Effector CD4-positive, alpha-beta T cell (primary cell): Measurements from ENCODE around the gene CFAP100.

Experiments used
- DNase-seq: peaks from one replicate; pipeline ENCODE4 v3.0.0-alpha.2; 2020

Gene CFAP100

DNA sequence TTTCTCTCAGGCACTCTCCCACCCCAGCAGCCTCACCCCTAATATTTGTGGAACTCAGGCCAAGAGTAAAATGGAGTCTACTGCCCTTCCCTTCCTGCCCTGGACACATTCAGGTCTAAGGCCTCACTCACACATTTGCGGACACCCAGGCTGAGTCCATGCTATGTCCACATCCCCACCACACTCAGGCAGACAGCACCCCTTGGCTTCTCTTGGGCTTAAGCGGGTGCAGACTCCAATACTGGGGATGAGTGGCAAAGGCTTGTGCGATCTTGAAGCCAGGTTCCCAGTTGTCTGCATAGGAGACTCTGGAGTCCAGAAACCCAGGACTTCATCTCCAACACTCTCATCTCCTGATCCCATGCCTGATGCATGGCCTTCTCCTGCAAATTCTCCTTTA is 17.5 kb upstream of the CFAP100 start:
- no peak for DNase-seq

DNA sequence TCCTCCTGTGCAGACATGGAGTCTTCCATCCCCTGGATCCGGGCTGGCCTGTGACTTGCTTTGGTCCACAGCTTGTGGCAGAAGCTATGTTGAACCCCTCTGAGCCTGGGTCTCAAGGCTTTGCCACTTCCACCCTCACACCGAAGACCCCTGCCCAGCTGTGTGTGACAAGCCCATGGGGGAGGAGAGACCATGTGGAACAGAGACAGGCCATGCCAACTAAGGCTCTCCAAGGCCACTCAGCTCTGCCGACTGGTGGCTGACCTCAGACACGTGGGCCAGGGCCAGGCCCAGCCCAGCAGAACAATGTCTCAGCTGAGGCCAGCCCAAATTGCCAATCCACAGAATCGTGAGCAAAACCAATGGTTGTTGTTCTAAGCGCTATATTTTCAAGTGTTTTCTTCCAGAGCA is 16.4 kb upstream of the CFAP100 start:
- DNase-seq = no peak

GRCh38 chr3:126380011-126380768 is 14.5 kb upstream of the CFAP100 start:
- no peak for DNase-seq

DNA sequence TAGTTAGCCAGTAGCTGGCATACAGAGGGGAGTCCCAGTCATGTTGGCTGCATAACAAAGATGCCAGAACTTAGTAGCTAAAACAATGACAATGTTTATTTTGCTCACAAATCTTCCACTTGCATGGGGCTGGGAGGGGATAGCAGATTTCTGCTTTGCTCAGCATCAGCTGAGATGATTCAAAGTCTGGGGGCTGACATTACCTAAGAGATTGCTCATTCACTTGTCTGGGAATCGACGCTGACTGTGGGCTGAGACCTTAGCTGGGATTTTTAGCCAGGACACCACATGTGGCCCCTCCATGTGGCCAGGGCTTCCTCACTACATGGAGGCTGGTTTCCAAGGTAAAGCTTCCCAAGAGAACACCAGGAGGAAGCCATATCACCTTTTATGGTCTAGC is 12.7 kb upstream of the CFAP100 start:
- no peak for DNase-seq

DNA sequence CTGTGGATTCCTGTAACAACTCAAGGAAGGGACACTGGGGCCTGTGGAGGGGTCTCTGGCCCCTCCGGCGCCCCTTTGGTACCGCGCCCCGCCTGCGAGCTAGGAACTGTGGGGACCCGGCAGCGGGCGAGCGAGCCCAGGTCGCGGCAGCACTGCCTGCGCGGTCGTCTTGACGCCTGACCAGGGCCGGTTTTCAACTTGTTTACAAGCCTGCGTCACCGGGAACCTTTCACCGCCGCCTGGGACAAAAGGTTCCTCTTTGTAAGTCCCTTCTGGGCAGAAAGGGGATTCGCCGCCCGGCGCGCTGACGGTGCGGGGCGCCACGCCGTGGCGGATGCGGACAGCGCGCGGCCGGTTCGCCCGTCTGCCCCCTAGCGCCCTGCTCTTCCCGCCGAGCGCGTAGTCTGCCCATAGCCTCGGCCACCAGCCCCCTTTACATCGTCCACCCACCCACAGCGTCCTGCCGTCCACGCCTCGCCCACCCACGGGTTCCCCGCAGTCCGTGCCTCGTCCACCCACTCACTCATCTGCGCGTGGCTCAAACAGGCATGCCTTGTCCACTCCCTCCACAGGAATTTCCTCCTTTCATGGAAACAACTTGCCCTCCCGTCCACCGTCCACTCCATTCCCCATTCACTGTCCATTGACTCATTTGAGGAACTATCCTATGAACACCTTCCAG is 5.5 kb upstream of the CFAP100 start:
- no peak for DNase-seq

- DNase-seq = no peak
Observed at GRCh38 chr3:126389794-126390146, 4.9 kb upstream of the CFAP100 start.

DNA sequence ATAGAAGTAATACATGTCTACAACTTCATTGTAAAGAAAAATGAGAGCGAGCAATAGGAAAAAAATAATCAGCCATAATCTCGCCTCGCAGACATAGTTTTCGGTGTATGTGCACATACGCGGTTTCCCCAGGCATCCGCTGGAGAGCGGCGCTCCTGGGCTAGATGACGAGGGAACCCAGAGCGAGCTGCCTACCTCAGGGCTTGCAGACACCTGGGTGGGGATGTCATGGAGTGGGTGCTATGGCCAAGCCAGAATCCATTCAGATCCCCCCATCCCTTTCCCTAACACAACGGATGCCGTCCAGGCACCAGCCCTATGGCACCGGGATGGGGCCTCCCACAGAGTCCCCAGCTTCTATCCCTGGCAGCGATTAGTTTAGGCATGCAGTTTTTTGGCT is 4.5 kb upstream of the CFAP100 start:
- no peak for DNase-seq

- no peak for DNase-seq
Observed at GRCh38 chr3:126390751-126391150, 4.0 kb upstream of the CFAP100 start.

- DNase-seq = no peak
Observed at GRCh38 chr3:126391631-126392030, 3.1 kb upstream of the CFAP100 start.

- DNase-seq = no peak
Observed at GRCh38 chr3:126392246-126392645, 2.5 kb upstream of the CFAP100 start.

GRCh38 chr3:126393563-126393962 is 1.1 kb upstream of the CFAP100 start:
- DNase-seq = no peak

GRCh38 chr3:126394977-126395321 is 240 bp downstream of the CFAP100 start:
- no peak for DNase-seq

DNA sequence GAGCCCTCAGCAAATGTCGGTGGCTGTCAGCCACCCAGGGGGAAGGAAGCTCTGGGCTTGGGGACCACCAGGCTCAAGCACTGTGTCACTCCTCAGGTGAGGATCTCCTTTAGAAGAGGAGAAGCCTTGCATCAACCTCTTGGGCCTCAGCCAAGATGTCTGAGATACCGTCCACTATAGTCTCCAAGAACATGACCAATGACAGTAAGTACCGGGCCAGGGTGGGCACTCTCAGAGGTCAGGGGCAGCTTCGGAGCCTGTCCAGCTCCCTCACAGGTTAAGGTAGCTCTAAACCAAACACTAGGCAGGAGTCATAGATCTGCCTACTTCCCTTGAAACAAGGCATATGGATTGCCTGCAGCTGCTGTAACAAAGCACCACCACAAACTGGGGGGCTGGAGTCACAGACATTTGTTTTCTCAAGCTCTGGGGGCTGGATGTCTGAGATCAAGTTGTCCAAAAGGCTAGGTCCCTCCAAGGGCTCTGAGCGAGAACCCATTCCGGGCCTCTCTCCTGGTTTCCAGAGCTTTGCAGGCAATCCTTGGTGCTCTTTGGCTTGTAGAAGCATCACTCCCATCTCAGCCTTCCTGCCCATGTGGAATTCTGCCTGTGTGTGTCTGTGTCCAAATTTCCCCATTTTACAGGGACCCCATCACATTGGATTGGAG is 1.3 kb downstream of the CFAP100 start:
- no peak for DNase-seq

DNA sequence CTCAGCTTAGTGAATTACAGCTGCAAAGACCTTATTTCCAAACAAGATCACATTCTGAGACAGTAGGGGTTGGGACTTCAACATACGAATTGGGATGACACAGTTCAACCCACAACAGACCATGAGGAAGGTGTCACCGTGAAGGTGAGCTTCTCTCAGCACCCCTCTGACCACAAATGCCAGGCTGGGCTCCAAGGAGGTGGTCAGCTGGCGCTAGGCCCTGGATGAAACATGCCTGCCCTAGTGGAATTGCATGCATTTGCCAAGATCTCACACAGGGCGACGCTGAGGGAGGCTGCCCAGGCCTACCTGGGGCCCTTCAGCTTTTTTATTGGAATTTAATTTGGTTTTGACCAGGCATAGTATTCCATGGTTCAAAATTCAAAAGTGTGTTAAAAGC is 1.8 kb downstream of the CFAP100 start:
- no peak for DNase-seq

DNA sequence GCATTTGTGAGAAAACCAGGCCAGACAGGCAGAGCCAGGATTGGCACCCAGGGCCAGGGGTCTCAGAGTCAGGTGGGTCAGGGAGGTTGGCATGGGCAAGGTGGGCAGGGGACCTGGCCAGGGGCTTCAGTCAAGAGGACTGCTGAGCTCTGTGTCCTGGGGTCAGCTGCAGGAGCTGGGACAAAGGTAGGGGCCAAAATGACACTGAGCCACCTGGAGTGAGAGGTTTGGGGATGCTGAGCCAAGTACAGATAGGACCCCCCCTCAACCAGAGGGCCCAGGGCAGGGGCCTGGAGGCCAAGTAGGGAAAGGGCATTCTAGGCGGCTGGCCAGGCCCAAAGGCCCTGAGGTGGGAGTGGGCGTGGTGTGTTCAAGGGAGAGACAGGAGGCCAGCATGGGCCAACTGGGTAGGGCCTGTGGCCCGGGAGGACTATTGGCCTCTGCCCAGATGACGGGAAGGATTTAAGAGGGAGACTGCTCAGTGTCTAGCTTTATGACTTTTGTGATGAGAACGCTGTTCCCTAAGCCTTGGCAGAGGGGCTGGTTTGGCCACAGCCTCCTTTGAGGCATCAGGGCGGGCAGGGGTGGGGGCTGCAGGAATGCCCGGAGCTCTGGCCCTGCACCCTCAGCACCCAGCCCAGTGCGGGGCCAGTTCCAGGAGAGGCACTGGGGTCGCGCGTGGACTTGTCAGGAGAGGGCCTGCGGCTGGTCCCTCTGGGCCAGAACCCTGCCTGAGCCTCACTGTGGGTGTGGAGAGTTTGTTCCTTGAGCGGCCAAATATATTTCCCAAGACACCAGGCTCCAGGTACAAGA is 3.1 kb downstream of the CFAP100 start:
- no peak for DNase-seq

DNA sequence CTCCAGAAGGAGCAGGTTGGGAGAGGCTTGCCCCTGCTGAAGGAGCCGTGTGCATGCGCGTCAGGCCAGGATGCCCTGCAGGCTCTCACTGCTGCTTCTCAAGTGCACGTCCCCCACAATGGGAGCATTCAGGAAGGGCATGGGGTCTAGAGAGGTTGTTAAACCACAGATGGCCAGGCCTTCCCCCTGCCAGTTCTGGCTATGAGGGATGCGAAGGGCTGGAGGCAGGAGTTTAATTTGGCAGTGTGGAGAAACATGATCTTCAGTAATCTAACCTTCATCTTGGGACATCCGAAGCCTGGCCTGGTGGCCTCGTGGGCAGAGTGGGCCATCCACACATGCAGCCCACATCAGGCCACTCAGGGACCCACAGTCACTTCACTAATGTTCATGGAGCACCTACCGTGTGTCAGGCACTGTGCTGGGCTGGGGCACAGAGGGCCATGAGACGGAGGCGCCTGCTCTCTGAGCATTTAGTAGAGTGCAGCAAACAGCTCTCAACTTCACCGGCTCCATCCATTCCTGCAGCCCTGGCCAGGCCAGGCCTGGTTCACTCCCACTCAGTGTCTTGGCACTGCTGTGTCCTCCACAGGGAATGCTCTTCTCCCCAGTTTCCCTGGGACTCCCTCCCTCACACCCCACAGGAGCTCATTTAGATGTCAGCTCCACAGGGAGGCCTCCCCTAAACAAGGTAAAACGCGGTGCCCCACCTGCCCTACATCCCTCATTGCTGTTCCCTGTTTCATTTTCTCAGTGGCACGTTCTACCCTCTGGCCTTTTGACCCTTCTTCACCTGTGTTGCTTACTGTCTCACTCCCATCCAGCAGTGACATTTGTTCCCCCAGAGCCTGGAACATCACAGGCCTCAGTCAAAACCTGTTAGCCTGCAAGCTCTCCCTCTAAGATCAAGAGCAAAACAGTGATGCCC is 4.0 kb downstream of the CFAP100 start:
- no peak for DNase-seq

DNA sequence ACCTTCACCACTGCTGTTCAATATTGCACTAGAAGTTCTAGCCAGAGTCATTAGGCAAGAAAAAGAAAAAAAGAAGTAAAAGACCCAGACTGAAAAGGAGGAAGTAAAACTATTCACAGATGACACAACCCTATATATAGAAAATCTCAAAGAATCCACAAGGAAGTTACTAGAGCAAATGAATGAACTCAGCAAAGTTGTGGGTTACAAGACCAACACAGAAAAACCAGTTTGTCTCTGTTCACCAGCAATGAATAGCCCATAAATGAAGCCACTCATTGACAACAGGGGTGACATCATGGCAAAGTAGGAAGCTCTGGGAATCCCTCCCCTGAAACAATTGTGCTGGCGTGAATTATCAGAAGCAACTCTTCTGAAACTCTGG is 4.6 kb downstream of the CFAP100 start:
- DNase-seq = no peak

DNA sequence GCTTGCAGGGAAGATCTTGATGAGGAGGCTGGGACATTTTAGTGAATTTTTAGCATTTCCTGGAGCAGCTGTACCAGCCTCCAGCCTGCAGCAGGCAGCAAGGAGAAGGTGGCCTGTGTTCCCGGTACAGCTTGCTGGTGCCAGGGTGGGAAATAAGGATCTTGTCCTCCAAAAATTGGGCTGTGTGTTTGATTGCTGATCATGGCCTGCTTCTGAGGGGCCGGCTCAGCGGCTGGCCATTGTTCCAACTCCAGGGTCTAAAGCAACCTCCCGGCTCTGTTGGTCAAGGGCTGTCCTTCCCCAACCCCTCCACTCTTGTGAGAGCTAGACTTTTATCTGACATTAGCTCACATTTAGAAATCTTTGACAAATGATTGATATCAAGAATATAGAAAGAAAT is 5.0 kb downstream of the CFAP100 start:
- no peak for DNase-seq

DNA sequence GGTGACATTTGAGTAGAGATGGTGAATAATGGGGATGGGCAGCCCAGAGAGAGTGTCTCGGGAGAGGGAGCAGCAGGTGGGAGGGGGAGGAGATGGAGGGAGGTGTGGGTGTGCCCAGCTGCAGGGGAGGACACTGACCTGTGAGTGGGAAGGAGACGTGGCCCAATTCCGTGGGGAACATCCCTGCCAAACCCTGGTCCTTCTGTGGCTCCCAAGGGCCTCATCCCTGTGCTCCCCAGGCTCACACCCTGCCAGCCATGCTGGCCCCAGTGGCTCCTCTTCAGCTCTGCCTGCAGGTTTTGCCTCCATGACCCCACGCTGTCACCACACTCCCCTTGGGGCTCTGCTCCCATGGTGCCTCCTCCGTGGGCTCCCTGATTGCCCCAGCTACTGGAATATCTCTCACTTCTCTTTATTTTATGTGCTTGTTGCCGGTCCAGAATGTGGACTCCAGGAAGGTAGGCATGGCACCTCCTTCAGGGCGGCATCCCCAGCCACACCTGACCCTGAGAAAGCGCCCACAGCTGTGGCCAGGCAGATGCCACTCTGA is 7.0 kb downstream of the CFAP100 start:
- no peak for DNase-seq

DNA sequence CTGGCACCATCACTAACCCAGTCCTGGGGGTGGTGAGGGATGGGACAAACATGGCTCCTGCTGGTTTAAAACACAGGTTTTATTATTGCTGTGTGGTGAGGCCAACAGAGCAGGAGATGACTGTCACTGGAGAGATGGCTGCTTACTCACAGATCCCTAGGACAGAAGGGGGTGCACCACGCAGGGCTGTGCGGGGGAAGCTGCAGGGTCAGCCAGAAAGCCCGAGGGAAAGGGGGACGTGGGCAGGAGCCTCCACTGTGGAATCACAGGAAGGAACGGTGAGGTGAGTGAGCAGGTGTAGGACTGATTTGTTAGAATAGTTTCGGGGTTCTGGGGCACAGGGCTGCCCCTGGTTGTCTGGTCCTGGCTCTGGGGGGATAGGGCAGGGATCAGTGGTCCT is 7.5 kb downstream of the CFAP100 start:
- no peak for DNase-seq

DNA sequence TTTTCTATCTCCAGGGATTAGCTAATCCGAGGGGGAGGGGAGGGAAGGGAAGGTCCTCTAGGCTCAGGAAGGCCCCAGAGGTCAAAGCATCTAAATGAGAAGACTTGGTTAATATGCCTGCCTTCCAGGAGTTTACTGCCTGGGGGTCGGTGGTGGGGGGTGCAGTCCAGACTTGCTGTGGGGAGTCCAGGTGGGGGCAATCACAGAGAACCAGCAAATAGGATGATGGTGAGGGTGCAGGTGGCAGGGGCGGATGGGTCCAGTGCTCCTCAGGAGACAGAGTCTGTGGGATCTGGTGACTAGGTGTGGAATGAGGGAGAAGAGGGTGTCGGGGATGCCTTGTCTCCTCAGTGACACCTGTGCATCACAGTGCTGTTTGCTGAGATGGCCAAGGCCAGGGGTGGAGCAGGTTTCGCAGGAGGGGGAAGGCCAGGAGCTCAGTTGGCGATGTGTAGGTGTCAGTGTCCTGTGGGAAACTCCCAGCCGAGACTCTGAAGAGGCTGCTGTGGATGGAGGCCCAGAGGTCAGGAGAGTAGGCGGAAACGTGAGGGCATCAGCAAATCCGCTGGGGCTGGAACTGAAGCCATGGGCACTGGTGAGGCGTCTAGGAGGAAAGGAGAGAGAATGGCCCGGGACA is 8.1 kb downstream of the CFAP100 start:
- no peak for DNase-seq
